HUES48 (cell line): ENCODE results near the gene MYL12A.
A peak's percentile ranks its signal among the peaks of the same experiment; 100 is the strongest.

Source experiments
- H3K27ac ChIP-seq: one replicate; pipeline ENCODE4 v1.7.0; 2013; ENCODE audit warnings: low read depth, low read length, inconsistent platforms
- H3K27me3 ChIP-seq: 2 replicates; pipeline ENCODE4 v1.6.1; 2013; ENCODE audit warnings: mild to moderate bottlenecking, low read length; ENCODE audit not compliant: control insufficient read depth, insufficient read depth
- H3K36me3 ChIP-seq: 2 replicates; pipeline ENCODE4 v1.6.1; 2013; ENCODE audit warnings: low read length; ENCODE audit not compliant: control insufficient read depth, insufficient read depth
- H3K4me1 ChIP-seq: 2 replicates; pipeline ENCODE4 v1.6.1; 2013; ENCODE audit warnings: mild to moderate bottlenecking, low read length; ENCODE audit not compliant: control insufficient read depth, insufficient read depth
- H3K4me3 ChIP-seq: 2 replicates; pipeline ENCODE4 v1.5.1; 2013; ENCODE audit warnings: mild to moderate bottlenecking, low read depth, low read length
- H3K9ac ChIP-seq: 2 replicates; pipeline ENCODE4 v1.6.1; 2013; ENCODE audit warnings: mild to moderate bottlenecking, low read depth, low read length, moderate library complexity
- H3K9me3 ChIP-seq: 2 replicates; pipeline ENCODE4 v1.6.1; 2013; ENCODE audit warnings: low read length; ENCODE audit not compliant: control insufficient read depth, insufficient read depth

The MYL12A gene

GRCh38 chr18:3226048-3226447 is 21.6 kb upstream of the MYL12A start:
- no peaks in the 10 kb centered on the region for H3K27me3 ChIP-seq
- no peak overlapping the region for H3K27ac ChIP-seq
- H3K36me3 ChIP-seq, result no peaks in the 10 kb centered on the region
- no peak overlapping the region for H3K4me3 ChIP-seq
- H3K9ac ChIP-seq, result no peak overlapping the region
- peaks cover 4% of the 10 kb centered on the region; the same call in 1 of the 2 replicates for H3K4me1 ChIP-seq
- no peaks in the 10 kb centered on the region for H3K9me3 ChIP-seq

GRCh38 chr18:3230401-3231334 is 16.9 kb upstream of the MYL12A start:
- H3K27me3 ChIP-seq, result no peaks in the 10 kb centered on the region
- H3K4me3 ChIP-seq, result no peak overlapping the region
- no peak overlapping the region for H3K27ac ChIP-seq
- H3K9me3 ChIP-seq, result no peaks in the 10 kb centered on the region
- no peak overlapping the region for H3K9ac ChIP-seq
- peaks cover 7% of the 10 kb centered on the region; the same call in 1 of the 2 replicates for H3K4me1 ChIP-seq
- no peaks in the 10 kb centered on the region for H3K36me3 ChIP-seq

DNA sequence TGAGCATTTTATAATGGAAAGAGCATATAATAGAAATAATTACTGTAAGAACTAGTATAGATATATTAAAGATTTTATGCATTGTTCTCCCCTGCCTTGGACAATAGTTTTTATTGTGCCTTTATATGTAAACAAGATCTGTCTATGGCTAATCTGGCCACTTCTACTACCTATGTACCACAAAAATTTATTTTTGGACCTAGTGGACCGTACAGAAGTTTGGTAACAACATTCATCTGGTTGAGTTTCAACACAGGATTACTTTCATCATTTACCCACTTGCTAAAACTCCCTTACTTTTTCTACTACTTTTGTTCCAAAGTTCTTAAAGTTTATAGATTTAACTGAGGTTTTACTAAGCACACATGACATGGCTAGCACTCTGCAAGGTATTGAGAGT is 14.6 kb upstream of the MYL12A start:
- Histone ChIP-seq H3K9ac (no peak overlapping the region), H3K27me3 (no peaks in the 10 kb centered on the region), H3K36me3 (no peaks in the 10 kb centered on the region), H3K4me3 (no peak overlapping the region), H3K9me3 (no peaks in the 10 kb centered on the region), H3K4me1 (peaks cover 7% of the 10 kb centered on the region; the same call in 1 of the 2 replicates), H3K27ac (no peak overlapping the region)

GRCh38 chr18:3233433-3234168 is 14.0 kb upstream of the MYL12A start:
- Histone ChIP-seq H3K4me3 (no peak overlapping the region), H3K4me1 (peaks cover 7% of the 10 kb centered on the region; the same call in 1 of the 2 replicates), H3K9me3 (no peaks in the 10 kb centered on the region), H3K36me3 (no peaks in the 10 kb centered on the region), H3K27me3 (no peaks in the 10 kb centered on the region), H3K27ac (no peak overlapping the region), H3K9ac (no peak overlapping the region)

DNA sequence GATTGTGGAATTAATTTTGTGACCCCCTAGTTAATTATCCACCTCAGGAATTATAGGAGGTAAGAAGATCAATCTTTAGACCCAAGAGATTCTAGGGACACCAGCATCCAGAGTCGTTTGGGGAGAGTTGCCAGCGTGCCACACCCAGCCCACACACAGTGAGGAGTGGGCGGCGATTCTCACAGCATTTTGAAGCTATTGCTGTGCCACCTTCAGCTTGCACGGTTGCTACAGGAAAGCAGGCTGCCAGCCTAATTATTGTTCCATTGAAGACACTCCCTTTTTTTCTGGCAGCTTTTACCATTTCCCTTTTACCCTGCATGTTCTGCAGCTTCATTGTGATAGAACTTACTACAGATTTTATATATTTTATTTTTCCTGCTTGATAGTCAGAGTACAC is 13.1 kb upstream of the MYL12A start:
- H3K36me3 ChIP-seq, result no peaks in the 10 kb centered on the region
- H3K9ac ChIP-seq, result no peak overlapping the region
- H3K9me3 ChIP-seq, result no peaks in the 10 kb centered on the region
- no peaks in the 10 kb centered on the region for H3K27me3 ChIP-seq
- H3K4me3 ChIP-seq, result no peak overlapping the region
- H3K27ac ChIP-seq, result no peak overlapping the region
- peaks cover 7% of the 10 kb centered on the region; the same call in 1 of the 2 replicates for H3K4me1 ChIP-seq

- Histone ChIP-seq H3K4me3 (no peak overlapping the region), H3K27ac (no peak overlapping the region), H3K9me3 (no peaks in the 10 kb centered on the region), H3K4me1 (peaks cover 5% of the 10 kb centered on the region; the same call in 1 of the 2 replicates), H3K27me3 (no peaks in the 10 kb centered on the region), H3K36me3 (no peaks in the 10 kb centered on the region), H3K9ac (no peak overlapping the region)
Measured at GRCh38 chr18:3235846-3236245, 11.8 kb upstream of the MYL12A start.

- H3K9me3 ChIP-seq, result peaks cover 5% of the 10 kb centered on the region
- no peaks in the 10 kb centered on the region for H3K27me3 ChIP-seq
- H3K4me1 ChIP-seq, result no peaks in the 10 kb centered on the region
- H3K4me3 ChIP-seq, result no peak overlapping the region
- H3K27ac ChIP-seq, result no peak overlapping the region
- no peaks in the 10 kb centered on the region for H3K36me3 ChIP-seq
- no peak overlapping the region for H3K9ac ChIP-seq
Measured at GRCh38 chr18:3236470-3236869, 11.1 kb upstream of the MYL12A start.

GRCh38 chr18:3238742-3239141 is 8.9 kb upstream of the MYL12A start:
- no peaks in the 10 kb centered on the region for H3K27me3 ChIP-seq
- peaks cover 11% of the 10 kb centered on the region for H3K9me3 ChIP-seq
- H3K27ac ChIP-seq, result no peak overlapping the region
- no peak overlapping the region for H3K4me3 ChIP-seq
- no peaks in the 10 kb centered on the region for H3K4me1 ChIP-seq
- no peaks in the 10 kb centered on the region for H3K36me3 ChIP-seq
- H3K9ac ChIP-seq, result no peak overlapping the region

DNA sequence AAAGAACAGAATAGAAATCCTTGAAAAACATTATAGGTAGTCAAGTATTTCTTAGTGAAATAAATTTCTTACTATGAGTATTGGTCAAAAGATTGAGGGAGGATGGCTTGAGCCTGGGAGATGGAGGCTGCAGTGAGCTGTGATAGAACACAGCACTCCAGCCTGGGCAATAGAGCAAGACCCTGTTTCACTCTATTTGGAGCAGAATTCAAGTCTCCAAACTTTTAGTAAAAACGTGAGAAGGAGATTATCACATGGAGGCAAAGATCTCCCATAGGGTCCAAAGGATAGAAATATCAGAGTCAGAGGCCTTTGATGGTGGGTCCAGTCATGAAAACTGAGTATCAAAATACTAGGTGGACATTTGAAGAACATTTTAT is 2.4 kb upstream of the MYL12A start:
- H3K9ac ChIP-seq, result no peak overlapping the region
- H3K36me3 ChIP-seq, result peaks cover 10% of the 10 kb centered on the region
- no peak overlapping the region for H3K27ac ChIP-seq

GRCh38 chr18:3245853-3246634 is 1.6 kb upstream of the MYL12A start:
- H3K4me3 ChIP-seq, result peak overlapping the region; percentile 65
- H3K36me3 ChIP-seq, result peaks cover 17% of the 10 kb centered on the region
- H3K9ac ChIP-seq, result no peak overlapping the region
- H3K9me3 ChIP-seq, result peaks cover 10% of the 10 kb centered on the region
- peak overlapping the region; percentile 97 for H3K27ac ChIP-seq
- H3K27me3 ChIP-seq, result no peaks in the 10 kb centered on the region
- H3K4me1 ChIP-seq, result peaks cover 17% of the 10 kb centered on the region

More for the DNA sequence above, 2.4 kb upstream of the MYL12A start:
- peak overlapping the region; percentile 45 for H3K4me3 ChIP-seq
- H3K27me3 ChIP-seq, result no peaks in the 10 kb centered on the region
- H3K4me1 ChIP-seq, result peaks cover 12% of the 10 kb centered on the region
- peaks cover 11% of the 10 kb centered on the region for H3K9me3 ChIP-seq
